Stimulated activated CD8-positive, alpha-beta memory T cell treated with anti-CD3 and anti-CD28 coated beads, Interleukin-12 subunit alpha, Interleukin-12 subunit beta, amount 100 ng/mL, for 24 hours (primary cell): Measurements from ENCODE around the gene OR5AP2.
"Not testable (repeated sequence)": the region's sequence is repeated elsewhere in the genome, so short reads cannot be mapped to it uniquely, and the experiment has no call there.

ENCODE experiments used
- DNase-seq: peaks from one replicate; pipeline ENCODE4 v3.0.0-alpha.2; 2020; ENCODE audit errors: extremely low read depth

Gene OR5AP2

GRCh38 chr11:56642339-56642738 lies at the start of gene OR5AP2:
TSS of gene OR5AP2 (minus strand) at chr11:56642439. CDS start at chr11:56642439, 0 bp downstream.
- DNase-seq: no peak

DNA sequence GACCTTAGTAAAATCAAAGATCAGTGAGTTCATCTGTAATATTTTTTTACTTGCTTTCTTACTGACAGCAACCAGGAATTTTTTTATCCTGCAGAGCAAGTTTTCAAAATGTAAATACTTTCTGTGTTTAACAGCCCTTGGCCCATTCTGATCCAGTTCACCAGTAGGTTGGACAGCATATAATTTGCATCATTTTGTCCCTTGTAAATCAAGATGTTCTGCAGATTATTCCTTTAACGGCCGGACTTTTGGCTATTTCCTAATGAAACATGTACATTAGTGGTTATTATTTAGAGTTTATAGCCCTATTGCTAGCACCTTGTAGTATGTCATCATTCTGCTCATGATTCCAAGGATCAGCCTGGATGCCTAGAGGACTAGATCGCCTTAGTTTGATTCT lies 48.9 kb upstream of the OR5AP2 start:
- not testable (repeated sequence) for DNase-seq

DNA sequence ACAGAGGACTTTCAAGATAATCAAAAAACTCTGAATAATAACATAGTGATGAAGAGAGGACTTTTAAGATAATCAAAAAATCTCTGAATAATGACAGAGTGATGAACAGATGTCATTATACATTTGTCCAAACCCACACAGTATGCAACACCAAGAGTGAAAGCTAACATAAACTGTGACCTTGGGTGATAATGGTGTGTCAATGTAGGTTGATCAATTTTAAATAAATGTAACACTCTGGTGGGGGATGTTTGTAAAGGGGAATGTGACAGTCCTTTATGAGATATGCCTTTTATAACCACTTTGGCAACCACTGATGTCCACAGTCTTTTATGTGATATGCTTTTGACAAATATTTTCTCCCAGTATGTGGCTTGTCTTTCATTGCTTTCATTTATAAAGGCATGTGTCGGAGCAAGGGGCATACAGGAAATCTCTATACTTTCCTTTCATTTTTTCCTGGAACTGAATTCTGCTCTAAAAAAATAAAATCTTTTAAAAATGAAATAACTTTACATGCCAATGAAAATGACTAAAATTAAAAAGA lies 46.4 kb upstream of the OR5AP2 start:
- DNase-seq: no peak

GRCh38 chr11:56670984-56671383 lies 28.7 kb upstream of the OR5AP2 start:
- DNase-seq: no peak

DNA sequence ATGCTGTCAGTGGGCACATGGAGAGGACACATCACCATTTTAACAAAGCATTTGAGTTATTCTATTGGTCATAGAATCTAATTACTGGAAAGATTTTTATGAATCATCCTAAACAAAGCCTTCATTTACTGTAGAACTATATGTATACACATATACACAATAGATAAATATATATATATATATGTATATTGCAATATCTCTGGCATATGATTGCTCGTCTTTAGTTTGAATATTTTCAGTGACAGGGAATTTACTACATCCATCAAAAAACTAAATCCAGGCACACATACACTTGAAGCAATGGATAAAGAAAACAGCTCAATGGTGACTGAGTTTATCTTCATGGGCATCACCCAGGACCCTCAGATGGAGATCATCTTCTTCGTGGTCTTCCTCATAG lies 21.1 kb upstream of the OR5AP2 start, which contains the start of gene OR5AR1:
Gene OR5AR1 (plus strand): TSS at position 301 of the 400 bp plus-strand sequence. CDS start 0 bp downstream, at position 301.
- DNase-seq: no peak

- DNase-seq: no peak
These were observed 17.5 kb upstream of the OR5AP2 start for GRCh38 chr11:56659755-56660154.

GRCh38 chr11:56637500-56637899 lies 4.7 kb downstream of the OR5AP2 start:
- no peak for DNase-seq

DNA sequence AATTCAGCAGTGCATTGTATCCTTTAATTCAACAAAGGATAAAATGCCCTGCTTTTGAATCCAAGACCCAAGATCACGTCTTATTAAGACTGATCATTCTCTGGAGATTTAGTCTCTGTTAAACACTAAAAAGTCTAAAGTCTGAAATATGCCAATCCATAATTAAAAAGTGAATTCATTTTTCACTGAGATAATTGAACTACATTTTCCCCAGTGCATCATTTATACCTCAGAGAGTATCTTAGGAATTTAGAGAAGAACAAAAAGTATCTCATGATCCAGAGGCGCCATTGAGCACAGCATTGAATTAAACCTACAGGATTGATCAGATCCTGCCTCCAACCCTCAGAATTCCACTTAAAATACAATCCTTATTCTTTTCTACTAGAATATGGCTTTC lies 5.4 kb downstream of the OR5AP2 start:
- no peak for DNase-seq

DNA sequence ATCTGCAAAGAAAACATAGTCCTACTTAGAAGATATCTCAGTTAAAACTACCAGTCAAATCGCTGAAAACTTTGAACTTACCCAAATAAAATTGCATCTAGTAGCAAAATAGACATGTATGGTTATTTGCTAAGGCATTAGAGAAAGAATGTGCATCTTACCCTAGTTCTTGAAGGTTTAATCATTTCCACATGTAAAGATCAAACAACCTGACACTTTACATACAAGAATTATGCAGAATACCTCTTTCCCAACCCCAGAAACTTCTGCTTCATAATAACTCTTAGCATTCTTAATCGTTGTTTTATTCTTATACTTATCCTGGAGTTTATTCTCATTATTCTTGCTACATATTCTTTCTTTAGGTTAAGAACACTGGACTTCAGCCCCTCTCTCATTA lies 9.9 kb downstream of the OR5AP2 start:
- DNase-seq: no peak

GRCh38 chr11:56625946-56626345 lies 16.3 kb downstream of the OR5AP2 start:
- no peak for DNase-seq

- DNase-seq: no peak
These were observed 17.6 kb downstream of the OR5AP2 start for GRCh38 chr11:56624661-56625110.

DNA sequence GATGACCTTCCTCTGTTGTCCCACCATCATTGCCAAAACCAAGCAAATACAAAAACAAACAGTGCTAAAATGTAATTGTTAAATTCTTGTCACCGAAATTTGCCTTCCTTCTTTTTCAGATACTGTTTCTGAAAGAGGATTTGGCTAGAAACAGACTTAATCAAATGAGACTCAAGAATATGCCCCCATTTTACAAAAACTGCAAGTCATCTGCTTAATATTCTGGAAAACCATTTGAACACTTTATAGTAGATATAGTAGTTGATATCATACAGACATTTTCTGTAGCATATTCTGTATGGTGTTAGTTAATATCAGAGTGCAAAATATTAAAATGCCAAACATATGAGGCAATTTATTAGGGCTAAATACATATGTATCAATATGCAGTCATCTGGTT lies 31.1 kb downstream of the OR5AP2 start:
- DNase-seq: no peak

DNA sequence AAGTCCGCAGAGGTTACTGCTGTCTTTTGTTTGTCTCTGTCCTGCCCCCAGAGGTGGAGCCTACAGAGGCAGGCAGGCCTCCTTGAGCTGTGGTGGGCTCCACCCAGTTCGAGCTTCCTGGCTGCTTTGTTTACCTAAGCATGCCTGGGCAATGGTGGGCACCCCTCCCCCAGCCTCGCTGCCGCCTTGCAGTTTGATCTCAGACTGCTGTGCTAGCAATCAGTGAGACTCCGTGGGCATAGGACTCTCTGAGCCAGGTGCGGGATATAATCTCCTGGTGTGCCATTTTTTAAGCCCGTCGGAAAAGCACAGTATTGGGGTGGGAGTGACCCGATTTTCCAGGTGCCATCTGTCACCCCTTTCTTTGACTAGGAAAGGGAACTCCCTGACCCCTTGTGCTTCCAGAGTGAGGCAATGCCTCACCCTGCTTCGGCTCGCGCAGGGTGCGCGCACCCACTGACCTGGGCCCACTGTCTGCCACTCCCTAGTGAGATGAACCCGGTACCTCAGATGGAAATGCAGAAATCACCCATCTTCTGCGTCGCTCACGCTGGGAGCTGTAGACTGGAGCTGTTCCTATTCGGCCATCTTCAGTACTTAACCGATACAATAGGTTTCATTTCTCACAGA lies 50.0 kb downstream of the OR5AP2 start:
- DNase-seq: not testable (repeated sequence)
